ENCODE measurements around the gene SLC17A8.
A peak's percentile ranks its signal among the peaks of the same experiment; 100 is the strongest.
"Not testable (repeated sequence)": the region's sequence is repeated elsewhere in the genome, so short reads cannot be mapped to it uniquely, and the experiment has no call there.

SLC17A8 gene

GRCh38 chr12:100356644-100357223 is at the start of gene SLC17A8:
Gene SLC17A8 (plus strand): TSS chr12:100357074. CDS start chr12:100357392, 318 bp downstream.
- no peak for DNase-seq

- DNase-seq = not testable (repeated sequence)
Measured at GRCh38 chr12:100308138-100308537, 48.7 kb upstream of the SLC17A8 start.

GRCh38 chr12:100311317-100311716 is 45.6 kb upstream of the SLC17A8 start:
- DNase-seq = no peak

- no peak for DNase-seq
Measured at GRCh38 chr12:100317371-100317770, 39.5 kb upstream of the SLC17A8 start.

GRCh38 chr12:100324498-100324897 is 32.4 kb upstream of the SLC17A8 start:
- no peak for DNase-seq

- no peak for DNase-seq
Measured at GRCh38 chr12:100326208-100326607, 30.7 kb upstream of the SLC17A8 start.

- DNase-seq = peak; percentile 11
Measured at GRCh38 chr12:100329800-100330199, 27.1 kb upstream of the SLC17A8 start.

GRCh38 chr12:100331871-100332270 is 25.0 kb upstream of the SLC17A8 start:
- no peak for DNase-seq

- no peak for DNase-seq
Measured at GRCh38 chr12:100332852-100333251, 24.0 kb upstream of the SLC17A8 start.

GRCh38 chr12:100337299-100337698 is 19.6 kb upstream of the SLC17A8 start:
- no peak for DNase-seq

- no peak for DNase-seq
Measured at GRCh38 chr12:100337727-100338126, 19.1 kb upstream of the SLC17A8 start.

GRCh38 chr12:100339071-100339470 is 17.8 kb upstream of the SLC17A8 start:
- DNase-seq = no peak

GRCh38 chr12:100342897-100343296 is 14.0 kb upstream of the SLC17A8 start:
- not testable (repeated sequence) for DNase-seq

- DNase-seq = not testable (repeated sequence)
Measured at GRCh38 chr12:100344351-100344750, 12.5 kb upstream of the SLC17A8 start.

- no peak for DNase-seq
Measured at GRCh38 chr12:100345020-100345767, 11.7 kb upstream of the SLC17A8 start.

GRCh38 chr12:100346660-100347059 is 10.2 kb upstream of the SLC17A8 start:
- DNase-seq = no peak

GRCh38 chr12:100348657-100349454 is 8.0 kb upstream of the SLC17A8 start:
- DNase-seq = no peak

GRCh38 chr12:100359248-100359647 is 2.4 kb downstream of the SLC17A8 start:
- no peak for DNase-seq

- DNase-seq = no peak
Measured at GRCh38 chr12:100359822-100360221, 2.9 kb downstream of the SLC17A8 start.

GRCh38 chr12:100360450-100360849 is 3.6 kb downstream of the SLC17A8 start:
- no peak for DNase-seq

GRCh38 chr12:100364324-100364723 is 7.5 kb downstream of the SLC17A8 start:
- no peak for DNase-seq

- no peak for DNase-seq
Measured at GRCh38 chr12:100365411-100365810, 8.5 kb downstream of the SLC17A8 start.

- DNase-seq = no peak
Measured at GRCh38 chr12:100368066-100368465, 11.2 kb downstream of the SLC17A8 start.

- no peak for DNase-seq
Measured at GRCh38 chr12:100371146-100371545, 14.3 kb downstream of the SLC17A8 start.
